ENCODE measurements around the gene THPO. TPM values are rescaled to one million over a fixed set of nuclear protein-coding genes. Genes with fewer than 3 reads are reported as not detected.

THPO gene
- total and polyA plus RNA-seq, 2 experiments from 2014 or later = 0.14 to 1.9 TPM

GRCh38 chr3:184415203-184415490 lies 37.1 kb upstream of the THPO start (continued):
- TF ChIP-seq ZNF462 (CRISPR knock-in tag; IDR thresholded peaks at IDR 0.05) (no peak), EZH2phosphoT487 (IDR thresholded peaks at IDR 0.05; ENCODE audit: unreplicated experiment) (no peak), ETS1 (IDR thresholded peaks at IDR 0.05) (no peak), ZNF114 (CRISPR knock-in tag; IDR thresholded peaks at IDR 0.05) (no peak), ZNF331 (CRISPR knock-in tag; IDR thresholded peaks at IDR 0.05; ENCODE audit: low read depth) (no peak), CREB1 (CRISPR knock-in tag; IDR thresholded peaks at IDR 0.05; ENCODE audit: low read depth) (no peak)

GRCh38 chr3:184414418-184415202 lies 36.6 kb upstream of the THPO start:
- H3K4me1 ChIP-seq (ENCODE audit: insufficient read depth) = peaks cover 3% of the 10 kb centered on the region; the same call in 1 of the 2 replicates
- H3K4me2 ChIP-seq = no peak overlapping the region
- no peak overlapping the region for H2AFZ ChIP-seq
- H3F3A ChIP-seq (replicated peaks; ENCODE audit: low read depth) = no peaks in the 10 kb centered on the region
- Mint-ChIP-seq H3K4me1 (peaks cover 6% of the 10 kb centered on the region), H3K27ac (no peak overlapping the region), H3K4me3 (no peak overlapping the region), H3K36me3 (ENCODE audit: low read depth) (no peaks in the 10 kb centered on the region), H3K9me3 (peaks cover 3% of the 10 kb centered on the region; the same call in 1 of the 3 replicates), H3K27me3 (ENCODE audit: insufficient read depth, low read depth, poor library complexity) (peaks cover 7% of the 10 kb centered on the region)
- no peak overlapping the region for H3K27ac ChIP-seq (ENCODE audit: low read depth)
- no peaks in the 10 kb centered on the region for H3K79me2 ChIP-seq (replicated peaks; ENCODE audit: insufficient read depth)
- H3K36me3 ChIP-seq (ENCODE audit: insufficient read depth) = no peaks in the 10 kb centered on the region
- no peaks in the 10 kb centered on the region for H4K20me1 ChIP-seq (replicated peaks; ENCODE audit: insufficient read depth)
- no peak overlapping the region for H3K4me3 ChIP-seq
- ATAC-seq (no peak), DNase-seq (ENCODE audit: low spot score) (no peak)
- no peaks in the 10 kb centered on the region for H3K9me2 ChIP-seq (ENCODE audit: insufficient read depth)
- no peaks in the 10 kb centered on the region for H3K27me3 ChIP-seq (ENCODE audit: insufficient read depth)
- TF ChIP-seq CREB1 (CRISPR knock-in tag; IDR thresholded peaks at IDR 0.05; ENCODE audit: low read depth) (no peak), CTCF (conservative IDR thresholded peaks at IDR 0.05; ENCODE audit: low read depth in 2 of 2) (no peak), ZNF114 (CRISPR knock-in tag; IDR thresholded peaks at IDR 0.05) (no peak), EZH2 (IDR thresholded peaks at IDR 0.05; ENCODE audit: low read depth, unreplicated experiment) (no peak), ZNF331 (CRISPR knock-in tag; IDR thresholded peaks at IDR 0.05; ENCODE audit: low read depth) (no peak)
